ENCODE measurements around the gene SBK1. TPM values are rescaled to one million over a fixed set of nuclear protein-coding genes. Genes with fewer than 3 reads are reported as not detected.

The SBK1 gene
- total RNA-seq, 1 experiment from 2014 or later: 0.27 TPM

Other genes starting within 250 kb of the SBK1 start
- 0.67 and 2.3 TPM in 2 replicates for gene GSG1L, start 228.8 kb upstream of the SBK1 start, total RNA-seq (2014; rRNA removed; shearing (Covaris generic); ENCODE audit: low replicate concordance)
- 80.9 and 122 TPM in 2 replicates for gene XPO6, start 80.6 kb upstream of the SBK1 start, total RNA-seq (2014; rRNA removed; shearing (Covaris generic); ENCODE audit: low replicate concordance)
- gene NPIPB6, start 71.0 kb downstream of the SBK1 start, total RNA-seq (2014; rRNA removed; shearing (Covaris generic); ENCODE audit: low replicate concordance): 0.32 TPM in 1 of 2 replicates, not detected in the other
- gene EIF3CL, start 111.3 kb downstream of the SBK1 start, total RNA-seq (2014; rRNA removed; shearing (Covaris generic); ENCODE audit: low replicate concordance): 86.7 and 122 TPM in 2 replicates
- not detected in 2 replicates for gene NPIPB7, start 179.8 kb downstream of the SBK1 start, total RNA-seq (2014; rRNA removed; shearing (Covaris generic); ENCODE audit: low replicate concordance)
- gene CLN3, start 199.5 kb downstream of the SBK1 start, total RNA-seq (2014; rRNA removed; shearing (Covaris generic); ENCODE audit: low replicate concordance): 7.9 and 34.6 TPM in 2 replicates
- not detected in 2 replicates for gene APOBR, start 202.1 kb downstream of the SBK1 start, total RNA-seq (2014; rRNA removed; shearing (Covaris generic); ENCODE audit: low replicate concordance)
- not detected in 2 replicates for gene IL27, start 214.3 kb downstream of the SBK1 start, total RNA-seq (2014; rRNA removed; shearing (Covaris generic); ENCODE audit: low replicate concordance)
- gene NUPR1, start 246.4 kb downstream of the SBK1 start, total RNA-seq (2014; rRNA removed; shearing (Covaris generic); ENCODE audit: low replicate concordance): 5.8 and 9.4 TPM in 2 replicates

All from Caki2 (cell line).